Right lobe of liver (tissue), 4 donors: ENCODE measurements around the gene TRAPPC2.

Experiments
- CTCF ChIP-seq, 4 donors: fragments of 200-600 bp in 3 of 4; fragments of 450-650 bp in 1 of 4; IDR thresholded peaks; one replicate each; pipeline versions ENCODE4 v1.5.1 to v1.8.0; 2016 to 2022; ENCODE audit warnings: antibody characterized with exemption in 4 of 4, mild to moderate bottlenecking in 2 of 4
- POLR2A ChIP-seq: fragments of 450-650 bp; IDR thresholded peaks from one replicate; pipeline ENCODE4 v1.6.1; 2017; ENCODE audit warnings: antibody characterized with exemption, mild to moderate bottlenecking
- donor health status: DM: no; HTN: no; CAD: no.
- donor health status: DM: no; HTN: no; CAD: no.
- donor health status: DM: no; HTN: yes; CAD: no.

- TF ChIP-seq CTCF (IDR thresholded peaks at IDR 0.05): no peak
- TF ChIP-seq POLR2A: peak; percentile 79
These were observed 45.3 kb downstream of the TRAPPC2 start, which contains the start of gene RAB9A for GRCh38 chrX:13688958-13689740.
